IPS-18c (cell line): Measurements from ENCODE around the gene XPO6.
"Not testable (repeated sequence)": the region's sequence is repeated elsewhere in the genome, so short reads cannot be mapped to it uniquely, and the experiment has no call there.

Experiments used
- H3K4me3 ChIP-seq: 2 replicates; pipeline ENCODE4 v1.7.0; 2013; ENCODE audit warnings: low read depth, mild to moderate bottlenecking, low read length, moderate library complexity; ENCODE audit not compliant: insufficient read depth
- H3K9me3 ChIP-seq: one replicate; pipeline ENCODE4 v1.6.1; 2013; ENCODE audit warnings: mild to moderate bottlenecking, low read length, moderate library complexity; ENCODE audit not compliant: control insufficient read depth, insufficient read depth

The XPO6 gene, protein sequence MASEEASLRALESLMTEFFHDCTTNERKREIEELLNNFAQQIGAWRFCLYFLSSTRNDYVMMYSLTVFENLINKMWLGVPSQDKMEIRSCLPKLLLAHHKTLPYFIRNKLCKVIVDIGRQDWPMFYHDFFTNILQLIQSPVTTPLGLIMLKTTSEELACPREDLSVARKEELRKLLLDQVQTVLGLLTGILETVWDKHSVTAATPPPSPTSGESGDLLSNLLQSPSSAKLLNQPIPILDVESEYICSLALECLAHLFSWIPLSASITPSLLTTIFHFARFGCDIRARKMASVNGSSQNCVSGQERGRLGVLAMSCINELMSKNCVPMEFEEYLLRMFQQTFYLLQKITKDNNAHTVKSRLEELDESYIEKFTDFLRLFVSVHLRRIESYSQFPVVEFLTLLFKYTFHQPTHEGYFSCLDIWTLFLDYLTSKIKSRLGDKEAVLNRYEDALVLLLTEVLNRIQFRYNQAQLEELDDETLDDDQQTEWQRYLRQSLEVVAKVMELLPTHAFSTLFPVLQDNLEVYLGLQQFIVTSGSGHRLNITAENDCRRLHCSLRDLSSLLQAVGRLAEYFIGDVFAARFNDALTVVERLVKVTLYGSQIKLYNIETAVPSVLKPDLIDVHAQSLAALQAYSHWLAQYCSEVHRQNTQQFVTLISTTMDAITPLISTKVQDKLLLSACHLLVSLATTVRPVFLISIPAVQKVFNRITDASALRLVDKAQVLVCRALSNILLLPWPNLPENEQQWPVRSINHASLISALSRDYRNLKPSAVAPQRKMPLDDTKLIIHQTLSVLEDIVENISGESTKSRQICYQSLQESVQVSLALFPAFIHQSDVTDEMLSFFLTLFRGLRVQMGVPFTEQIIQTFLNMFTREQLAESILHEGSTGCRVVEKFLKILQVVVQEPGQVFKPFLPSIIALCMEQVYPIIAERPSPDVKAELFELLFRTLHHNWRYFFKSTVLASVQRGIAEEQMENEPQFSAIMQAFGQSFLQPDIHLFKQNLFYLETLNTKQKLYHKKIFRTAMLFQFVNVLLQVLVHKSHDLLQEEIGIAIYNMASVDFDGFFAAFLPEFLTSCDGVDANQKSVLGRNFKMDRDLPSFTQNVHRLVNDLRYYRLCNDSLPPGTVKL

DNA sequence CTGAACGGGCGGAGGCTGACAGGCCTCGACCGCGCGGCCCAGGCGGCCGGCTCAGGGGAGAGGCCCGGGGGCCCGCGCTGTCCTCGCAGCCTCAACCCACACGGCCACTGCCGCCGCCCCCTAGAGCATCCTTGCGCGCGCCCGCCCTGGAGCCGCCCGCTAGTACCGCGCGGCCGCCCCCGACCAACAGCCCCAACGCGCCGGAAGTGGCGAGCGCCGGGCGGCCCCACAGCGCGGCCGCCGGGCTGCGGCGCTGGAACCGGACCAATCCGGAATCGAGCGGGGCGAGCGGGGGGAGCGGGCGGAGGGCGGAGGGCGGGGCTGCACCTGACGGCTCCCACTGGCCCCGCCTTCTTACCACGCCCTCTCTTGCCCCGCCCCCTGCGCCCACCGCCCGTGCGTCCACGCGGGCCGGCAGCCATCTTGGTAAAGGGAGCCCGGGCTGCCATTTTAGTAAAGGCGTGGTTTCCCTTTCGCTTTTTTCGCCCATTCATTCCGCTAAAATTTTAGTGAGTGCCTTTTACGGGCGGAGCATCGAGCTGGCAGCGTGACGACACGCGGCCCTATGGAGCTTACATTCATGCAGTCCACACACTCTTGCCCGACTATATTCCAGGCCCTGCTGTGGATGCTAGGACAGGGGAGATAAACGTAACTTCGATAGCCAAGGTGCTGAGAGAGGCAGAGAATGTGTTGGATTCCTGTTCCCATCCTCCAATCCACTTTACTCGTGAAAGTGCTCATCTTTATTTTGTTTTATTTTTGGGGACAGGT, at the start of gene XPO6:
Gene XPO6 (minus strand): TSS at position 208 of the 774 bp plus-strand sequence. CDS start 597 bp downstream, outside the sequence.
- Histone ChIP-seq H3K4me3 (peak within 1 kb of the TSS; percentile 78), H3K9me3 (peaks cover 3% of the 10 kb centered on the region)

DNA sequence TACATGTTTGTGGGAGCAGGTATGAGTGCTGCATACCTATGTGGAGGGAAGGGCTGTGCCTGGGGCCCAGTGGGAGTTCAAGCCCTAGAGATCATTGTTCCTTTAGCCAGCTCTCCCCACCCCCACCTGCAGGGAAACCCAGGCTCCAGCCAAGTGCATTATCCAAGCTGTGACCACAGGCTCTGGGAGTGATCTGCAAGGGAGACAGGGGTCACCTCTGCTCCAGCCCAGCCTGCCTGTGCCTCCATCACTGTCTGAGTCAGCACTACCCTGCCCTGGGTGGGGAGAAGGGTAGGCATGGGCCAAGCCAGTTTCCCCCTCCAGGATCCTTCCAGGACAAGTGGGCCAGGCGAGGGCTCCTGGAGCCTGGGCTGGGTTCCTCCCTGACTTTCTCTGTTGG, 48.4 kb upstream of the XPO6 start:
- peak overlapping the region; percentile 10; the same call in 1 of the 2 replicates for H3K4me3 ChIP-seq
- H3K9me3 ChIP-seq: peaks cover 2% of the 10 kb centered on the region

DNA sequence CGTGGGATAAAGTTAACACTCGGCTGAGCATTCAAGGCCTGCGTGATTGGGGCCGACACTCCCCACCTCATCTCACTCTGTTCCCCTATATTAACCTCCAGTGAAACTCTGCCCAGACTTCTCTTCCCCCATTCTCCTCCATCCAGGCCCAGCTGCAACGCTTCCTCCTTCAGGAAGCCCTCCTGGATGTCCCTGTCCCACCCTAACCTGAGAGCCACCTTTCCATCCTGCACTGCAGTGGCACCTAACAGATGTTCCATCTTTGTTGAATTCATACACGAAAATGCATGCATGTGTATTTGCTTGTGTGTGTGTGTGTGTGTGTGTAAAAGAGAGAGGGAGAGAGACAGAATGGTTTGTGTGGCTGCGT, 48.0 kb upstream of the XPO6 start:
- Histone ChIP-seq H3K4me3 (0 out of 2 replicates have a peak overlapping the region, but pooled peaks have one; percentile 22), H3K9me3 (peaks cover 2% of the 10 kb centered on the region)

DNA sequence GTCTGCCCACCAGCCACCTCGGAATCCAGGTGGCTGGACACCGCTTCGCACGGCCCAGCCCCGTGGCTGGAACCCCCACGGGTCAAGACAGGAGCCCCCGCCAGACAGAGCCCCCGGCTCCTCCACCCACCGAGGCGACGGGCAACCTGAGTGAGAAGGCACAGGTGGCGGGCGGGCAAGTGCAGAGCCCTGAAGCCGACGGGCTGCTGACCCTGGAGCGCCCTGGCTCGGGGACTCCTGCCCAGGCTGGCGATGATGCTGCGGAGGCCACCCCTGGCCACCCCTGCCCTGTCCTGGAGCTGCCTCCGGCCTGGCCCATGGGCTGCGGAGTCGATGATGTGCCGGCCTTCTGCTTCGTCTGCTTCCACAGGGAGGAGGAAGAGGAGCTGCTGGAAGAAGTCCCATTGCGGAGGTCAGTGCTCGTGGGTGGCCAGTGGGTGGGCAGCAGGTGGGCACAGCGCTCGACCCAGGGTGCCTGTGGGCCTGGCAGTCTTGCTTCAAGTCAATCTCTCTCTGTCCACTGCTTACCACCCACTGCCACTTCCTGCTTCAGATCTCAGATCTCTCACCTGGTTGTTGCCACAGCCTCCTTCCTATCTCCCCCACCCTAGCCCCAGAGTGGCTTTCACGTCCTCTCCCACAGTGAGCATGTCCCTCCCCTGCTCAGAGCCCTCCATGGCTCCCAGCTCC, 47.5 kb upstream of the XPO6 start:
- Histone ChIP-seq H3K4me3 (0 out of 2 replicates have a peak overlapping the region, but pooled peaks have one; percentile 20), H3K9me3 (peaks cover 2% of the 10 kb centered on the region)

DNA sequence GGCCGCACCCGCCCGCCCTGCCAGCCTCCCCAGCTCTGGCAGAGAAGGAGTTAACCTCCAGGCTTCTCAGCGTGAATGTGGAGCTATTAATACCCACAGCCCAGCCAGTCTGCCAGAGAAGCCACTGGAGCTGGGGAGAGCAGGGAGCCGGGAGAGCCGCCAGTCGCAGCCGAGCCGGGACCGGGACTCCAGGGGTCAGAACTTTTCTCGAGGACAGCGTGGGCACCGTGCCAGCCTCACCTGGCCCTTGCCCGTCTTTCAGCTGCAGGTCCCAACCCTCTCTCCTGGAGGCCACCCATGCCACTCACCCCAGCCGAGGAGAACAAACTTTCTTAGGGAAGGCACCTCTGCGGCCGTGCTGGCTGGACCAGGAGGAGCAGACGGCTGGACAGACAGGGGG, 46.8 kb upstream of the XPO6 start:
- H3K4me3 ChIP-seq: peak overlapping the region; percentile 25; the same call in 1 of the 2 replicates

DNA sequence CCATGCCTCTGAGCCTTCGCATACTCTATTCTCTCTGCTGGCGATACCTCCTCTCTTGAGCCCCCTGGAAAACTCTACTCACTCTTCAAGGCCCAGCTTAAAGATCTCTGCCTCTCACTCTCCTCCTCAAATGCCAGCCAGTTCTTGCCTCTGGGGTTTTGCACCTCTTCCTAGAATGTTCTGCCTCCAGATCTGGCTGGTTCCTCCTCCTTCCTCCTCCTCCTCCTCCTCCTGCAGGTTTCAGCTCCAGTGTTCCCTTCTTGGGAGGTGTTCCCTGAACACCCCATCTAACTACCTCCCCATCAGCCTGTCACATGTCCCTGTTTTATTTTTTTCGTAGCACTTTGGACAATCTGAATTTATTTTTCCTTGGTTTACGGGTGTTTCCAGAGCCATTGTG, 45.5 kb upstream of the XPO6 start:
- no peak overlapping the region for H3K4me3 ChIP-seq
- H3K9me3 ChIP-seq: peaks cover 2% of the 10 kb centered on the region

More for the DNA sequence above, 46.8 kb upstream of the XPO6 start:
- H3K9me3 ChIP-seq: peaks cover 2% of the 10 kb centered on the region

DNA sequence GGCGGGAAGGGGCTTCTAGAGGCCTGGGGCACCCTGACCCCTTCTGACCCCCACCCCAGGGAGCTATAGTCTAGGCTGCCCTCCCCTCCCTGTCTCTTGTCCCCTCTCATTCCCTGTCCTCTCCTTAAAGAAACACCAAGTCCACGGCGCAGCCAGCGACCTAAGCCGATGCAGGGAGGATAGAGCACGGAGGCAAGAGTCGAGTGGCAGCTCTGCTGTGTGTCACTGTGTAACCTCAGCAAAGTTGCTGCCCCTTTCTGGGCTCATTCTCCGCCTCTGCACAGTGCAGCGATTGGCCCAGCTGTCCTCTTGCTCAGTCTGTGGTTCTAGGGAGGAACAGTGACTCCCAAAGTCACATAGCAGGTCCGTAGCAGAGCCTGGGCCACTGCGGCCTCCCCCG, 44.1 kb upstream of the XPO6 start:
- Histone ChIP-seq H3K4me3 (no peak overlapping the region), H3K9me3 (peaks cover 2% of the 10 kb centered on the region)

DNA sequence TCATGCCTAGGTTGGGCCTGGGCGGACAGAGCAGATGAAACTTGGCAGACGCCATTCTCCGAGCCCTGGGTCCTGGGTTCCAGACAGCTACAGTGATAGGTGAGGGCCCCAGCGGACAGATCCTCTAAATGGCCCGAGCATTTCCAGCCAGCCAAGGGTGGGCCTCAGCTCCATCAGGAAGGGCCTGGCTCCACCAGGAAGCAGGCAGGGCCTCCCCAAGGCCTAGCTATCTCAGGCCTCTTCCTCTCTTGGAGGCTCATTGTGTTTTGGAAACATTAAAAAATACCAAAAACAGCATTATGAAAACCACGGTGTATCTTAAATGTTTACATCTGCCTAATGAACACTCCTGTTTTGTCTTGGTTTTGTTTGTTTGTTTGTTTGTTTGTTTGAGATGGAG, 42.4 kb upstream of the XPO6 start:
- peaks cover 2% of the 10 kb centered on the region for H3K9me3 ChIP-seq
- H3K4me3 ChIP-seq: no peak overlapping the region

DNA sequence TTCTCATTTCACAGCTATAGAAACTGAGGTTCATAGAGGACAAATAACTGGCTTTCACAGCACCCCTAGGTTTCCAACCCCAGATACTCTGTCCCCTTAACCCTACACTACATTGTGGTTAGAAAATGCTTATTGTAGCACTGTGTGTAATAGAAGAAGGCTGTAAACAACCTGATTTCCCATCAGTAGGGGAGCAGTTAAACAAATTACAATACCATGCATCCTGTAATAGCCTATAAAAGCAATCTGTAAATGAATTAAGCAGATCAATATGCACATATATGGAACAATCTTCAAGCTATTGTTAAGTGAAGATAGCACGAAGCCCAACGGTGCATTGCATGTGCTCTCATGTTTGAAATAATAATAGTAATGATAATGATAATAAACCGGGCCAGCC, 39.2 kb upstream of the XPO6 start:
- peaks cover 2% of the 10 kb centered on the region for H3K9me3 ChIP-seq
- no peak overlapping the region for H3K4me3 ChIP-seq

DNA sequence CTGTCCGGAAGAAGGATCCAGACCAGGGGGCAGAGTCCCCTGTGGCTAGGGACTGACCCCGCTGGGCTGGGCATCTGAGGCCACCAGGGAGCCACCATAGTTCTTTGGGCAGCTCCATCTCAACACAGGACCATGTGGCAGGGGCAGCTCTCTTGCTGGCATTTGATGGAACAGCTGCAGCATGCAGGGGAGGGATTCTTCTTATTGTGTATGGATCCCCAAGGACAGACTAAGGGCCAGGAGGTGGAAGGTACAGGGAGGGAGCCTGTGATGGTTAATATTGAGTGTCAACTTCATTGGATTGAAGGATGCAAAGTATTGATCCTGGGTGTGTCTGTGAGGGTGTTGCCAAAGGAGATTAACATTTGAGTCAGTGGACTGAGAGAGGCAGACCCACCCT, 37.7 kb upstream of the XPO6 start:
- not testable (repeated sequence) for H3K9me3 ChIP-seq, H3K4me3 ChIP-seq

DNA sequence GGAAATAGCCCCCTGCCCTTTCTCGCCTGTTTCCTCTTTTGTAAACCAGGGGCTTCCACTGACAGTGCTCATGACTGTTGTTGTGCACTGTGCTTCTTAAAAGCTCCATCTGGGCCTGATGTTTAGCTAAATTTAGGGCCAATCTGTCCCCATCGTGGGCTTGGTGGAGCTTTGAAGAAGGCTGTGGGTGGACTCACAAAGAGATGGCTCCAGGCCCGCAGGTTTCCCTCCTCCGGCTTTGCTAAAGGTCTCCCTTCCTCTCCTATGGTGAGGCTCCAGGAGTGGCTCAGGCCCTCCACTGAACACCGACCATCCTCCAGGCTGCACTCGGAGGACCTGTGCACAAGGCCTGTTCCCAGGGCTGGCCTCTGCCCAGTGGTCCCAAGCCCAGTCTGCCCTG, 30.2 kb upstream of the XPO6 start:
- H3K9me3 ChIP-seq: no peaks in the 10 kb centered on the region

DNA sequence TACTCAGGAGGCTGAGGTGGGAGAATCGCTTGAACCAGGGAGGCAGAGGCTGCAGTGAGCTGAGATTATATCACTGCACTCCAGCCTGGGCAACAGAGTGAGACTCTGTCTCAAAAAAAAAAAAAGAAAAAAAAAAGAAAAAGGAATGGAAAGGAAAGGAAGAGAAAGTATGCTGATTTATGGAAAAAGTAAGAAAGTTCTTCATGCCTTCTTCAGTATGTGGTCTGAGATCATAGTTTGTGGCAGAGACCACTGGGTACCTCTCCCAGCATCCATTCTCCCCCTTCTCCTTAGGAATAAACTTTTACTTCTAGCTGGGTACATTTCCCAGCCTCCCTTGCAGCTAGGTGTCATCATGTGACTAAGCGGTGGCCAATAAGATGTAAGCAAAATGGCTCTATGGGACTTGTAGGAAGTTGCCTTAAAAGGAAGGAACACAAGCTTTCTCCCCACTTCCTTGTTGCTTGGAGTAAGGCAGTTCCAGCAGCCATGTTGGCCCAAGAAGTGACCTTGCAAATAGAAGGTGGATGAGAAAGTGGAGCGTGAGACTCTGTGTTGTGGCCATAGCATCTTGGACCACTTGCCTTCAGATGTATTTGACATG, 26.1 kb upstream of the XPO6 start:
- Histone ChIP-seq H3K9me3 (no peaks in the 10 kb centered on the region), H3K4me3 (no peak overlapping the region)

More for the DNA sequence above, 30.2 kb upstream of the XPO6 start:
- H3K4me3 ChIP-seq: no peak overlapping the region

DNA sequence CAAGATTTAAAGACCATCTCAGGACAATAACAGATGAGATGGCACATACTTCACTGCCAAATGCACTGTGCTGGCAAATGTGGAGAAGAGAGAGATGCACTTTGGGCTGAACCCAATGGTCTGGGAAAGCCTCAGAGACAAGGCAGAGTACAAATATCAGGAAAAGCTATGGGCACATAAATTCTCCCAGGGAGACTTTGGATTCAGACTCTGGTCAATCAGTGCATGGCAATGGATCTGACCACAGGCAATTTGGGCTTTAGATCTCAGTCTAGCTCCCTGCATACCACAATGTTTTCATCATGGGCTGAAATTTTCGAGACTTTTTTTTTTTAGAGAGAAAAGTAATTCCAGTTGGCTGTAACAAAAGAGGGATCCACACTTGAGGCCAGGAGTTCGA, 20.0 kb upstream of the XPO6 start:
- Histone ChIP-seq H3K9me3 (no peaks in the 10 kb centered on the region), H3K4me3 (no peak overlapping the region)

DNA sequence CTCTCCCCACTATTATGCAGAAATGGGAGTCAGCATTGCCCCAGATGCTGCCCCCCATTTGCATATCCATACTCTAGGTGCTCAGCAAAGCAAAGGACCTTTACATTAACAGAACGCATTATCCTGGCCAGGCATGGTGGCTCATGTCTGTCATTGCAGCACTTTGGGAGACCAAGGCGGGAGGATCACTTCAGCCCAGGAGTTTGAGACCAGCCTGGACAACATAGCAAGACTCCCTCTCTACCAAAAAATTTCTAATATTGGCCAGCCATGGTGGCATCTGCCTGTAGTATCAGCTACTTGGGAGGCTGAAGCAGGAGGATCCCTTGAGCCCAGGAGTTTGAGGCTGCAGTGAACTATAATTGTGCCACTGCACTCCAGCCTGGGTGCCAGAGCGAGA, 12.1 kb upstream of the XPO6 start:
- H3K9me3 ChIP-seq, H3K4me3 ChIP-seq: not testable (repeated sequence)

DNA sequence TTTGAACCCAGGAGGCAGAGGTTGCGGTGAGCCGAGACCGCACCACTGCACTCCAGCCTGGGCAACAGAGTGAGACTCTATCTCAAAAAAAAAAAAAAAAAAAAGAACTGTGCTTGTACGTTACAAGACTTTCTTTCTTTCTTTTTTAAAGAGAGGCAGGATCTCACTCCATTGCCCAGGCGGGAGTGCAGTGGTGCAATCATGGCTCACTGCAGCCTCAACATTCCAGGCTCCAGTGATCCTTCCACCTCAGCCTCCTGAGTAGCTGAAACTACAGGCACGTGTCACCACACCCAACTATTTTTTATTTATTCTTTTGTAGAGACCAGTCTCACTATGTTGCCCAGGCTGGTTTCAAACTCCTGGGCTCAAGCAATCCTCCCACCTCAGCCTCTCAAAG, 8.0 kb upstream of the XPO6 start:
- H3K9me3 ChIP-seq, H3K4me3 ChIP-seq: not testable (repeated sequence)

DNA sequence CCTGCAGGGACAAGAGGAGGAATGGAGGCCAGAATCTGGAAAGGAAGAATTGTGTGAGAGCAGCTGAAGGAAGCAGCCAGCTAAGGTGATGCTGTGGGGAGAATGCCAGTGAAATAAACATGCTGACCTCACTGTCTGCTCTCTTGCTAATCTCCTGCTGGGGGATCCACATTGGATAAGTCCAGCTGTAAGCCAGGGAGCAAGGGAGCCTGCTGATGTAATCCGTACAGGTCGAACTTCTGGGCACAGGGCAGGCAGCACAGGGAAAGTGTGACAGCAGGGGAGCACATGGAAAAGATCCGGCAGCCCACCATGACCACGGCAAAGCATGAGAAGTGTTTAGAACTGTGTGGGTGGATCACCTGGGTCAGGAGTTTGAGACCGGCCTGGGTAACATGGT, 7.5 kb upstream of the XPO6 start:
- no peak overlapping the region for H3K4me3 ChIP-seq
- no peaks in the 10 kb centered on the region for H3K9me3 ChIP-seq
